Lung microvascular endothelial cell (primary cell): Measurements from ENCODE around the gene CYREN. TPM values are rescaled to one million over a fixed set of nuclear protein-coding genes. Genes with fewer than 3 reads are reported as not detected.

Experiments used
- DNase-seq, 2 donors: peaks; one replicate each; pipeline versions ENCODE4 v3.0.0 to v3.0.0-alpha.2; 2010; ENCODE audit warnings: low read depth in 2 of 2
- total RNA-seq: library from RNA; depleted of rRNA; stranded (reverse); fragments of >200 nt; gene quantifications from 2 replicates; pipeline ENCODE4 v1.2.1, GENCODE V29; 2014

CYREN gene
- total RNA-seq, 1 donor from 2014 or later, result 10.7 TPM

DNA sequence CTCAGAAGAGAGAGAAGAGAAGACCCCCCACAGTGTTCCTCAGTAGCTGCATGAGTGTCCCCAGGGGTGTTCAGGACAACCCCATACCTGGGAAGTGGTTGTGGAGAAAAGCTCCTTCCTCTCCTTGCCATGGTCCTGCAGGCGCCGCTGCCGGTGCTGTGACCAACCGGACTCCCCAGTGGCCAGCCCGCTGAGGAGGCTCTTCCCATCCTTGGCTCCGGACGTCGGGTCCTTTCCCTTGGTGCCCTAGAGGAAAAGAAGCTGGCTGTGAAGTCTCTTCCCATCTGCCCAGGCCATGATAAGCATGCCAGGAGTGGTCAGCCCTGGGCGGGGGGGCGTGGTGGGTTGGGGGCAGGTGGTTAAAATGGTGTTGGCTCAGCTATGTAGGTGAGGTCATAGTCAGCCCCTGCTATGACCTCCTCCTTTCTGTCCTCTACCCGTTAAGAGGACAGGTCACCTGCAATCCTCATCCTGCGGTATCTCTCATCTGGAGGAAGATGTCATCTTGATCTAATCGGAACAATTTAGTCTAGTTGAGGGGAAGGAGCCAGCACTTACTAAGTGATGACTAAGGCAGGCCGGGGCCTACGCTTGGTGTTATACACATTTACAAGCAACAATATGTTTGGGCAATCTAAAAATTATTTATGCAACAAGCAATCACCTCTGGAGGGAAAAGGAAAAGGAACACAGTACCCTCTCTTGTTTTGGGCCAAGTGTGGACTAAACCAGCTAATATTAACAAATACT, 27.6 kb upstream of the CYREN start:
- peak in 1 of 2 donors; percentile 14 for DNase-seq

DNA sequence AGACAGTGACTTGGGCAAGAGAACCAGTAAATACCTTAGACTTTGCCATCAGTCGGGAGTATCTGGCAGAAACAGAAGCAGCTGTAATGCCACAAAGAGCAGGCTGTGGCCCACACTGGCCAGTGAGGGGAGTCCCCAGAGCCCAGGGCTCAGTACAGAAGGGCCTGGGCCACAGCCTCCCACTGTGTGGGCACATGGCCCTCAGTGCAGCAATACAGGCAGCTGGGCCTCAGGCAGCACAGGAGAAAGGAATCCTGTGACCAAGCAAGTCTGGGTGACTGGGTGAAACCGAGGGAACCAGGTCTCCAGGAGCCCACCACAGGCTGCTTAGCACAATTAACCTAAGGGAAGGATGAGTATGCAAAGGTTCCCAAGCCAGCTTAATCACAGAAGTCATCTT, 26.8 kb upstream of the CYREN start:
- DNase-seq, result no peak

DNA sequence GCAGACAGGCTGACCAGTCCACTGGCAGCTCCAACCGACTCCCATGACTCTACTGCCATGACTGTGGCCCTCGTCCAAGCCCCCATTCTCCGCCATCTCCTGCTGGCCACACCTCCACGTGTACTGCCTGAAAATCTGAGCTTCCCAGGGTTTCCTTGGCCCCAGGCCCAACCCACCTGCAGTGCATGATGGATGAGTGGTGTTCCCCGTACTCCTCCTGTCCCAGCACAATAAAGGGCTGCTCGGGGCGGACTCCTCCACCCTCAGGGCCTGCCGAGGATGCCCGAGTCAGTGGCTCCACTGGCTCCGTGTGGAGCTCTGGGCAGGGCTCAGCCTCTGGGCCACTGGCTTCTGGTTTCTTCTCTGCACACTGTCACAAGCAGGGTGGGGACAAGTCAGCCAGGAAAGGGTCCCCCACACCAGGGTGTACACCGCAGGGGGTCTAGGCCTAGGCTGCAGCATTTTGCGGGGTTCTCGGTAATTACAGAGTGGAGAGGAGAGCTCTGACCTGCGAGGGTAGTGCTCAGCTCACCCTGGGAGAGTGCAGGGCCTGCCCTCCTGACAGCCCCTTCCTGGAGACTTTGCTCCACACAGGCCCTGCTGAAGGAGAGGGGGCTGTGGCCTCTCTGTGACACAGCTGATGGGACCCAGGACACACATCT, 25.6 kb upstream of the CYREN start:
- DNase-seq, result no peak

- no peak for DNase-seq
Observed at GRCh38 chr7:135195156-135195555, 24.6 kb upstream of the CYREN start.

- no peak for DNase-seq
Observed at GRCh38 chr7:135194494-135195095, 24.1 kb upstream of the CYREN start.

DNA sequence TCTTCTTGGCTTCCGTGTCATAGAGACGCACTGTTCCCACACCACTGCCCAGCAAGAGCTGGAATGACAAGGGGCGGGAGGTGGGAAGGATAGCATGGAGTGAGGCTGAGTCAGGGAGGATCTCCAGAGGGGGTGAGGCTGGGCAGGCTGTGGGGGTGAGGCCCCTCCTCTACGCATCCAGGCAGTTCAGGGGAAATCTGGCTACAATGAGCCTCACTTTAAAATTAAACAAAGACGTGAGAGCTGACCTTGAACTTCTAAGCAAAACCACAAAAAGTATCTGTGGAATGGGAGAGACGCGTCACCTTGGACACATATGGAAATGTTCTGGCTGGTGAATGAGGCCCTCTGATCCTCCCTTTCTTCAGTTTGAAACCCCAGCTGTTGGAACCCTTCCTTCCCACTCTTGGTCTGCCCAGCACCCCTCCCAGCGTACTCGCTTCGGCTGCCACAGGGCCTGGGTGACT, 23.1 kb upstream of the CYREN start:
- no peak for DNase-seq

DNA sequence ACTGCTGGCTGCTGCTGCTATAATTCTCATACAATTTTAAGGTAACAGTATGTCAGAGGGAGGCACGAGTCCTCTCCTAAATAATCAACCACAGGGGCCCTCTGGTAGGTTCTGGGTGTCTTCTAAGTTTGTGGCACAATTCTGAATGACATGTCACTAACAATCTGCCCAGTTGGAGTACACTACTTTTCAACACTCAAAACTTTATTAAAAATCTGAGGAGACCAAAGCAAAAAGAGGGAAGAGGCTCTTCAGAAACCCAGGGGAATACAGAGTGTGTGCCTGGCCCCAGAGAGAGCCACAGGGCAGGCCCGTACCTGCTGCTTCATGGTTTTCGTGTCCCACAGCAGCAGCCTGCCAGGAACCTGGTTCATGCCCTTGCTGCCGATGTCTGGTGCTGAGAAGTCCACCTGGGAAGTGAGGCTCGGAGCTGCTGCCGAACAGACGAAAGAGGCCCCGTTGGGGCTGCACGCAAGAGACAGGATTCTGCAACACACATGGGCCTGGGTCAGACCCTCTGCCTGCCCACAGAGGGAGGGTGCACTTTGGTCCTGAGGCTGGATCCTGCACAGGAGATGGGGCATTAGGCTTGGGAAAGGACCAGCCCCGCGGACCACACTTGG, 22.5 kb upstream of the CYREN start:
- DNase-seq, result no peak

- no peak for DNase-seq
Observed at GRCh38 chr7:135190703-135191102, 20.2 kb upstream of the CYREN start.

GRCh38 chr7:135189961-135190360, 19.5 kb upstream of the CYREN start:
- DNase-seq, result no peak

GRCh38 chr7:135189221-135189662, 18.7 kb upstream of the CYREN start:
- DNase-seq, result no peak

- DNase-seq, result no peak
Observed at GRCh38 chr7:135188298-135188984, 17.9 kb upstream of the CYREN start.

DNA sequence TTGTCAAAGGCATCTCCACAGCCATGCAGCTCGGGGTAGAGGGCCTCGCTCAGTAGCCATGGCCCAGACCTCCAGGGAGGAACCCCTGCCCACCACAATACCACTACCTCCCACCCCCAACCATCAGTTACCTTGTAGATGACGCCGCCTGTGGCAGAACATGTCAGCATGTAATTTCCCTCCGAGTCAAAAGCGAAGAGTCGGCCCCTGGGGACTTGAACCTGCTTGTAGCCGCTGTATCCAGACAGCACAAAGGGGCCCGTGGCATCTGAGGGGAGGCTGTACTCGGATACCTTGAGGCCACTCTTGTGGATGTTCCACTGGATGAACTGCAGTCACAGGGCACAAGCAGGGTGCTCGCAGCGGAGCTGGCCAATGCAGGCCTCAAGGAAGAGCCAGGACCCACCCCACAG, 16.3 kb upstream of the CYREN start:
- DNase-seq, result no peak

DNA sequence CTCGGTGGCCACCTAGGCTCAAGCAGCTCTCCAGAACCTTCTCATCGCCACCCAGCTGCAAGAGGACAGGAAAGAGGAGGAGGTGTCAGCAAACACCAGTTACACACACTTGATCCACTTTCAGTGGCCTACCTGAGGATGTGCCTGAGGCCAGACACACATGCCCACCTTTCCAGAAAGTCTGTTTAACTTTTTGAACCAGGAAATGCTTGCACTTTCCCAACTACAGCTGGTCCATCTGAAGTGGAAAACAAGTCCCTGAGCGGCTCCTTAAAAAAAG, 15.7 kb upstream of the CYREN start:
- DNase-seq, result no peak

DNA sequence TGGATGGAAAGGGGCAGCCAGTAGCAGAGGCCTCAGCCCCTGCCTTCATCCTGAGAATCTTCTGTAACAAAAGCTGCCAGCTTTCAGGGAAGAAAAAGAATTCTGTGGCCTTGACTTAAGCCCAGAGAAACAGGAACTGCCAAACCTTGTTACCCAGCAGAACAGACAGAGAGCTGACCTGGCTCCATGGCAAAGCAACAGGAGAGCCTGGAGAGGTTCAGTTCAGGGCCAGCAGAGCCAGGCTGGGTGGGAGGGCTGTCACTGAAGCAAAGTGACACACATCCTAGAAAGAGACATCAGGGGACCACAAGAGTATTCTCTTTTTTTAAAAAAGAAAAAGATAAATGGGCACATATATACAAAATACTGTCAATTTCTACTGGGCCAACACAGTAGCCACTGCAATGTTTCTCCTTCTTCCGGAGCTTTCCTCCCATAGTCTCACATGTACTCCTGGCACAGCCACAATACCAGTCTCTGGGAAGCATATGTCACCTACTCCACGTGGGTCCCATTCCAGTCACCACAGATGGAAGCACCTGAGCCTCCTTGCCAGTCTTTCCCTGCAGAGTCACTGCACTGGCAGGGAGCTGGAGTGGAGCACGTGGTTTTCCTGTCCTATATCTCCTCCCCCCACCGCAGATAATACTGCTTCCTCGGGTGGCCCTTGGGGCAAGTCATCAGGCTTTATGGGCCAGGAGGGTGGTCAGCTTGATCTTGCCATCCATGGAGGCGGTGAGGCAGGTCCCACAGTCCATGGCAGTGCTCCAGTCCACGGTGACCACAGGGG, 15.2 kb upstream of the CYREN start:
- DNase-seq, result no peak

- DNase-seq, result no peak
Observed at GRCh38 chr7:135184254-135184841, 13.8 kb upstream of the CYREN start.

- no peak for DNase-seq
Observed at GRCh38 chr7:135183478-135183877, 13.0 kb upstream of the CYREN start.

GRCh38 chr7:135181929-135182678, 11.6 kb upstream of the CYREN start:
- DNase-seq, result no peak

DNA sequence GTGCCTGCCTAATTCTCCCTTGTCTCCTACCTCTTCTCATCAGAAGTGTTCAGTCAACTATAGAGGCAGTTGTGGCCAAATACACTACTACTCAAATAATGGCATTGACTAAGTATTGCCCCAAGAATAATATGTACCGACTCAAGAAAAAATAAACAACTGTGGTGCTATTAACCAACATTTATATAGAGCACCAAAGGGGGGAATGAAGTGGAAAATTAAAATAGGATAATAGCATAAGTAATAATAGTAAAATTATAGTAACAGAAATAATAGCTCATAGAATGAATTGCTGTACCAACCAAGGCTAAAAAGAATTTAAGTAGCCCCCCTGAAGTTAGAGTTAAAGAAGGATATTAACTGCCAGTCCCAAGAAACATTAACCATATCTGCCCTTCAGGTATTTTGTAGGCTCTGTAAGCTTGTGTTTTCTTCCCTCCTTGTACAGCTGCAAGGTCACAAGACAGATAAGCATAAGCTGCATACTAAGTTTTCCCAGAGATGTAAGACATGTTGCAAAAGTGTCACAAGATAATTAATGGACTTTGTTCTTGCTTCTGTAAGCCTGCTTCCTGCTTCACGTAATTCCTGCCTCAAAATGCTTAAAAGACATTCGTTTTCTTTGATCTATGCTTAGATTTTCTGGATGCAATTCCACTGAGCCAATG, 10.9 kb upstream of the CYREN start:
- no peak for DNase-seq

- DNase-seq, result no peak
Observed at GRCh38 chr7:135180122-135180521, 9.6 kb upstream of the CYREN start.
